ENCODE results near the gene MPDU1. TPM values are rescaled to one million over a fixed set of nuclear protein-coding genes. Genes with fewer than 3 reads are reported as not detected.

Gene MPDU1
- total and polyA plus RNA-seq, 2 of the 13 experiments (the other 11 are each of a cell fraction or from before 2014, with no cell fraction given): 112 to 167 TPM

DNA sequence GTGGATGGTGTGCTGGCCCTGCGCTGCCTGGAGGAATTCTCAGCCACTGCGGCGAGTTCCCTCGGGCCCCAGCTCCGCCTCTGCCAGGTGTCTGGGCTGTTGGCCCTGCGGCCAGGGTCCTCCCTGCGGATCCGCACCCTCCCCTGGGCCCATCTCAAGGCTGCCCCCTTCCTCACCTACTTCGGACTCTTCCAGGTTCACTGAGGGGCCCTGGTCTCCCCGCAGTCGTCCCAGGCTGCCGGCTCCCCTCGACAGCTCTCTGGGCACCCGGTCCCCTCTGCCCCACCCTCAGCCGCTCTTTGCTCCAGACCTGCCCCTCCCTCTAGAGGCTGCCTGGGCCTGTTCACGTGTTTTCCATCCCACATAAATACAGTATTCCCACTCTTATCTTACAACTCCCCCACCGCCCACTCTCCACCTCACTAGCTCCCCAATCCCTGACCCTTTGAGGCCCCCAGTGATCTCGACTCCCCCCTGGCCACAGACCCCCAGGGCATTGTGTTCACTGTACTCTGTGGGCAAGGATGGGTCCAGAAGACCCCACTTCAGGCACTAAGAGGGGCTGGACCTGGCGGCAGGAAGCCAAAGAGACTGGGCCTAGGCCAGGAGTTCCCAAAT lies 26.4 kb upstream of the MPDU1 start:
- Histone ChIP-seq H2AFZ (ENCODE audit: low read length) (no peak overlapping the region), H3K9me3 (ENCODE audit: low read length) (no peaks in the 10 kb centered on the region), H3K9ac (ENCODE audit: insufficient read depth, low read depth, low read length) (peak overlapping the region; percentile 31; the same call in 1 of the 2 replicates), H4K20me1 (ENCODE audit: insufficient read depth, low read length) (no peaks in the 10 kb centered on the region), H3K4me1 (ENCODE audit: insufficient read depth, low read length) (peaks cover 52% of the 10 kb centered on the region), H3K27ac (ENCODE audit: extremely low read length, insufficient read depth, low read length) (no peak overlapping the region), H3K4me2 (ENCODE audit: low read depth, low read length) (peak overlapping the region; percentile 91), H3K79me2 (ENCODE audit: insufficient read depth, low read length) (peaks cover 2% of the 10 kb centered on the region), H3K27me3 (ENCODE audit: control insufficient read depth in 1 of 2, insufficient read depth in 2 of 2, low read length in 2 of 2) (no peaks in the 10 kb centered on the region; a peak in 1 of 5 replicates), H3K4me3 (replicated peaks in 1 of 3; ENCODE audit: insufficient read depth in 1 of 3, low read depth in 2 of 3, low read length in 3 of 3) (peak overlapping the region; percentile 51 to 92 (median 58)), H3K36me3 (replicated peaks in 1 of 2; ENCODE audit: control insufficient read depth in 1 of 2, insufficient read depth in 2 of 2, low read length in 2 of 2) (no peaks in the 10 kb centered on the region)
- WGBS (ENCODE audit: low lambda C conversion rate): 2% methylated on average over 15 of the region's 19 CpGs
- ChIA-PET POLR2A (interaction anchor here (0.5 to 4.8 kb wide), 11 partner anchors 9 to 275 kb away, joined by 3 to 33 read pairs (median 3); partner anchors contain the start of genes MPDU1, TMEM256, TNFSF12 and TP53), CTCF (ENCODE audit: low intra/inter-chr PET ratio, low total read pairs) (no interaction called here)
- in situ Hi-C loops (cut with HindIII; ENCODE audit: extremely low pct_ligation_motif_present, low pct_unique_long_range_greater_than_20kb) (loop anchor here (5.0 kb wide), 1 partner anchor 45 kb away; no protein-coding TSS in a partner anchor), intact Hi-C loops (cut with micrococcal nuclease; ENCODE audit: unreplicated experiment) (no loop called here)
- no peak for FAIRE-seq
- peak; percentile 42 for DNase-seq (ENCODE audit: low spot score)
- ATAC-seq: peak; percentile 44
- no TSS peak for BruUV-seq (replicated peaks)
- TF ChIP-seq HNF4G (IDR thresholded peaks at IDR 0.05; ENCODE audit: borderline replicate concordance, low read depth, low read length) (0 out of 2 replicates have a peak, but pooled peaks have one; percentile 2), HNF4G (CRISPR knock-in tag; IDR thresholded peaks at IDR 0.05; ENCODE audit: borderline replicate concordance, low read depth) (no peak), POLR2G (IDR thresholded peaks at IDR 0.05; ENCODE audit: low read depth, low read length) (no peak), ZNF557 (CRISPR knock-in tag; IDR thresholded peaks at IDR 0.05) (0 out of 2 replicates have a peak, but pooled peaks have one; percentile 14), ZBTB7A (CRISPR knock-in tag; IDR thresholded peaks at IDR 0.05) (peak; percentile 56; the same call in 1 of the 2 replicates), ZBTB38 (CRISPR knock-in tag; IDR thresholded peaks at IDR 0.05) (0 out of 2 replicates have a peak, but pooled peaks have one; percentile 59), ZNF274 (CRISPR knock-in tag; IDR thresholded peaks at IDR 0.05) (0 out of 2 replicates have a peak, but pooled peaks have one; percentile 73), ETV6 (CRISPR knock-in tag; conservative IDR thresholded peaks at IDR 0.05) (no peak), IKZF4 (CRISPR knock-in tag; IDR thresholded peaks at IDR 0.05; ENCODE audit: borderline replicate concordance, low read depth, not compliant biosample characterization) (peak; percentile 62), FOXJ3 (CRISPR knock-in tag; IDR thresholded peaks at IDR 0.05; ENCODE audit: borderline replicate concordance) (no peak), GABPA (IDR thresholded peaks at IDR 0.05; ENCODE audit: low read depth, low read length) (no peak), GABPA (CRISPR knock-in tag; IDR thresholded peaks at IDR 0.05; ENCODE audit: low read depth) (no peak), ZNF263 (CRISPR knock-in tag; IDR thresholded peaks at IDR 0.05) (no peak), ZFP91 (CRISPR knock-in tag; IDR thresholded peaks at IDR 0.05; ENCODE audit: borderline replicate concordance) (peak; percentile 22; the same call in 1 of the 2 replicates), DMAP1 (CRISPR knock-in tag; IDR thresholded peaks at IDR 0.05) (peak; percentile 16; the same call in 1 of the 2 replicates)
- TF ChIP-seq, protein P1, sequence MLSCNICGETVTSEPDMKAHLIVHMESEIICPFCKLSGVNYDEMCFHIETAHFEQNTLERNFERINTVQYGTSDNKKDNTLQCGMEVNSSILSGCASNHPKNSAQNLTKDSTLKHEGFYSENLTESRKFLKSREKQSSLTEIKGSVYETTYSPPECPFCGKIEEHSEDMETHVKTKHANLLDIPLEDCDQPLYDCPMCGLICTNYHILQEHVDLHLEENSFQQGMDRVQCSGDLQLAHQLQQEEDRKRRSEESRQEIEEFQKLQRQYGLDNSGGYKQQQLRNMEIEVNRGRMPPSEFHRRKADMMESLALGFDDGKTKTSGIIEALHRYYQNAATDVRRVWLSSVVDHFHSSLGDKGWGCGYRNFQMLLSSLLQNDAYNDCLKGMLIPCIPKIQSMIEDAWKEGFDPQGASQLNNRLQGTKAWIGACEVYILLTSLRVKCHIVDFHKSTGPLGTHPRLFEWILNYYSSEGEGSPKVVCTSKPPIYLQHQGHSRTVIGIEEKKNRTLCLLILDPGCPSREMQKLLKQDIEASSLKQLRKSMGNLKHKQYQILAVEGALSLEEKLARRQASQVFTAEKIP (CRISPR knock-in tag; IDR thresholded peaks at IDR 0.05; ENCODE audit: borderline replicate concordance): no peak
- TF ChIP-seq, protein P2, sequence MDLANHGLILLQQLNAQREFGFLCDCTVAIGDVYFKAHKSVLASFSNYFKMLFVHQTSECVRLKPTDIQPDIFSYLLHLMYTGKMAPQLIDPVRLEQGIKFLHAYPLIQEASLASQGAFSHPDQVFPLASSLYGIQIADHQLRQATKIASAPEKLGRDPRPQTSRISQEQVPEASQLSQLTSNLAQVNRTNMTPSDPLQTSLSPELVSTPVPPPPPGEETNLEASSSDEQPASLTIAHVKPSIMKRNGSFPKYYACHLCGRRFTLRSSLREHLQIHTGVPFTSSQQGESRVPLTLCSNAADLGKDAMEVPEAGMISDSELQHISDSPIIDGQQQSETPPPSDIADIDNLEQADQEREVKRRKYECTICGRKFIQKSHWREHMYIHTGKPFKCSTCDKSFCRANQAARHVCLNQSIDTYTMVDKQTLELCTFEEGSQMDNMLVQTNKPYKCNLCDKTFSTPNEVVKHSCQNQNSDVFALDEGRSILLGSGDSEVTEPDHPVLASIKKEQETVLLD (CRISPR knock-in tag; IDR thresholded peaks at IDR 0.05; ENCODE audit: low read depth): no peak
- TF ChIP-seq, protein P3, sequence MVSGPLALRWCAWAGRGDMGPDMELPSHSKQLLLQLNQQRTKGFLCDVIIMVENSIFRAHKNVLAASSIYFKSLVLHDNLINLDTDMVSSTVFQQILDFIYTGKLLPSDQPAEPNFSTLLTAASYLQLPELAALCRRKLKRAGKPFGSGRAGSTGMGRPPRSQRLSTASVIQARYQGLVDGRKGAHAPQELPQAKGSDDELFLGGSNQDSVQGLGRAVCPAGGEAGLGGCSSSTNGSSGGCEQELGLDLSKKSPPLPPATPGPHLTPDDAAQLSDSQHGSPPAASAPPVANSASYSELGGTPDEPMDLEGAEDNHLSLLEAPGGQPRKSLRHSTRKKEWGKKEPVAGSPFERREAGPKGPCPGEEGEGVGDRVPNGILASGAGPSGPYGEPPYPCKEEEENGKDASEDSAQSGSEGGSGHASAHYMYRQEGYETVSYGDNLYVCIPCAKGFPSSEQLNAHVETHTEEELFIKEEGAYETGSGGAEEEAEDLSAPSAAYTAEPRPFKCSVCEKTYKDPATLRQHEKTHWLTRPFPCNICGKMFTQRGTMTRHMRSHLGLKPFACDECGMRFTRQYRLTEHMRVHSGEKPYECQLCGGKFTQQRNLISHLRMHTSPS (CRISPR knock-in tag; IDR thresholded peaks at IDR 0.05; ENCODE audit: low read depth): 0 out of 2 replicates have a peak, but pooled peaks have one; percentile 36

Measured in HepG2 (cell line).